Fibroblast of lung (primary cell): ENCODE results near the gene GIGYF2. TPM values are rescaled to one million over a fixed set of nuclear protein-coding genes. Genes with fewer than 3 reads are reported as not detected.

Experiments used
- DNase-seq, 2 donors: peaks; one replicate each; pipeline versions ENCODE4 v3.0.0 to v3.0.0-alpha.2; 2010; ENCODE audit warnings: low read depth in 2 of 2
- H2AFZ ChIP-seq: 2 replicates; pipeline ENCODE4 v1.5.1; 2012; ENCODE audit warnings: low read length, control low read depth, inconsistent platforms
- H3K27ac ChIP-seq: 2 replicates; pipeline ENCODE4 v1.5.1; 2011; ENCODE audit warnings: low read length, control low read depth; ENCODE audit not compliant: insufficient read depth
- H3K27me3 ChIP-seq: 2 replicates; pipeline ENCODE4 v1.5.1; 2011; ENCODE audit warnings: mild to moderate bottlenecking, low read length; ENCODE audit not compliant: control insufficient read depth, insufficient read depth
- H3K36me3 ChIP-seq: 2 replicates; pipeline ENCODE4 v1.5.1; 2011; ENCODE audit warnings: low read length; ENCODE audit not compliant: control insufficient read depth, insufficient read depth
- H3K4me1 ChIP-seq: 2 replicates; pipeline ENCODE4 v1.5.1; 2011; ENCODE audit warnings: low read length; ENCODE audit not compliant: control insufficient read depth, insufficient read depth; ENCODE audit errors: extremely low read depth
- H3K4me2 ChIP-seq: 2 replicates; pipeline ENCODE4 v1.5.1; 2011; ENCODE audit warnings: low read length, control low read depth; ENCODE audit not compliant: insufficient read depth; ENCODE audit errors: extremely low read depth
- H3K4me3 ChIP-seq, 4 experiments: fragments of 200-600 bp in 1 of 4; sonication (generic) in 1 of 4; replicated peaks in 1 of 4; 2 replicates each; pipeline ENCODE4 v1.5.1; 2011 to 2016; ENCODE audit warnings: low read length in 4 of 4, low read depth in 3 of 4, mild to moderate bottlenecking in 3 of 4, control low read depth in 2 of 4, inconsistent platforms in 1 of 4, mixed read lengths in 1 of 4; ENCODE audit not compliant: insufficient read depth in 1 of 4; ENCODE audit errors: control extremely low read depth in 1 of 4
- H3K79me2 ChIP-seq: 2 replicates; pipeline ENCODE4 v1.5.1; 2012; ENCODE audit warnings: mild to moderate bottlenecking, low read length, inconsistent platforms; ENCODE audit not compliant: control insufficient read depth, insufficient read depth
- H3K9ac ChIP-seq: 2 replicates; pipeline ENCODE4 v1.5.1; 2011; ENCODE audit warnings: mild to moderate bottlenecking, low read length, control low read depth; ENCODE audit not compliant: insufficient read depth
- H3K9me3 ChIP-seq: 2 replicates; pipeline ENCODE4 v1.5.1; 2012; ENCODE audit warnings: low read depth, low read length; ENCODE audit not compliant: control insufficient read depth, insufficient read depth
- H4K20me1 ChIP-seq: 2 replicates; pipeline ENCODE4 v1.5.1; 2011; ENCODE audit warnings: low read length; ENCODE audit not compliant: control insufficient read depth, insufficient read depth; ENCODE audit errors: extremely low read depth
- CTCF ChIP-seq, 2 donors: IDR thresholded peaks in 1 of 2; conservative IDR thresholded peaks in 1 of 2; 1 replicate in 1 of 2; 2 replicates in 1 of 2; pipeline ENCODE4 v1.5.1; 2011 to 2012; ENCODE audit warnings: low read length in 2 of 2, control low read depth in 1 of 2, inconsistent platforms in 1 of 2, low read depth in 1 of 2, mild to moderate bottlenecking in 1 of 2
- EZH2 ChIP-seq: IDR thresholded peaks from 2 replicates; pipeline ENCODE4 v1.5.1; 2012; ENCODE audit warnings: low read length, control low read depth, mild to moderate bottlenecking; ENCODE audit errors: missing control alignments
- polyA plus RNA-seq, 2 donors: library from polyadenylated mRNA; depleted of rRNA in 1 of 2; stranded (reverse) in 1 of 2; unstranded in 1 of 2; fragments of >200 nt; gene quantifications; 2 replicates each; pipeline ENCODE4 v1.2.1, GENCODE V29; 2011 to 2012; ENCODE audit warnings: missing spikeins in 1 of 2
- total RNA-seq: library from RNA; depleted of rRNA; stranded (reverse); fragments of >200 nt; gene quantifications from 2 replicates; pipeline ENCODE4 v1.2.1, GENCODE V29; 2014

GIGYF2 gene
- total and polyA plus RNA-seq, 2 donors (not counting 1 experiment from before 2014, with no cell fraction given) = 31.1 to 64.7 TPM

- Histone ChIP-seq H3K27ac (no peak overlapping the region), H2AFZ (no peak overlapping the region), H3K36me3 (peaks cover 2% of the 10 kb centered on the region), H3K4me3 (peak overlapping the region; percentile 74 to 91 (median 86)), H3K9me3 (no peaks in the 10 kb centered on the region), H3K4me1 (peaks cover 12% of the 10 kb centered on the region), H3K27me3 (no peaks in the 10 kb centered on the region), H3K9ac (no peak overlapping the region), H3K79me2 (peaks cover 61% of the 10 kb centered on the region), H3K4me2 (peak overlapping the region; percentile 96), H4K20me1 (peaks cover 4% of the 10 kb centered on the region)
- TF ChIP-seq EZH2 (no peak), CTCF (conservative IDR thresholded peaks at IDR 0.05 in 1 of 2, IDR thresholded peaks at IDR 0.05 in 1 of 2; ENCODE audit: low read depth in 1 of 2, low read length in 2 of 2) (no peak)
- no peak for DNase-seq
Measured at GRCh38 chr2:232698556-232699091, 1.5 kb downstream of the GIGYF2 start.

- no peaks in the 10 kb centered on the region for H3K27me3 ChIP-seq
- H3K27ac ChIP-seq = no peak overlapping the region
- H3K79me2 ChIP-seq = peaks cover 65% of the 10 kb centered on the region
- peak overlapping the region; percentile 96 for H3K4me2 ChIP-seq
- H3K4me1 ChIP-seq = peaks cover 12% of the 10 kb centered on the region
- no peak overlapping the region for H3K9ac ChIP-seq
- H2AFZ ChIP-seq = no peak overlapping the region
- H3K9me3 ChIP-seq = no peaks in the 10 kb centered on the region
- no peak for DNase-seq
- H3K36me3 ChIP-seq = peaks cover 2% of the 10 kb centered on the region
- H3K4me3 ChIP-seq = peak overlapping the region in 3 of 4 experiments; percentile 74 to 86 (median 86)
- peaks cover 4% of the 10 kb centered on the region for H4K20me1 ChIP-seq
- TF ChIP-seq EZH2 (no peak), CTCF (conservative IDR thresholded peaks at IDR 0.05 in 1 of 2, IDR thresholded peaks at IDR 0.05 in 1 of 2; ENCODE audit: low read depth in 1 of 2, low read length in 2 of 2) (no peak)
Measured at GRCh38 chr2:232699110-232699509, 2.0 kb downstream of the GIGYF2 start.

- Histone ChIP-seq H3K27ac (no peak overlapping the region), H3K9me3 (no peaks in the 10 kb centered on the region), H3K4me3 (peak overlapping the region in 1 of 4 experiments; percentile 10), H3K9ac (no peak overlapping the region), H4K20me1 (peaks cover 4% of the 10 kb centered on the region), H2AFZ (no peak overlapping the region), H3K27me3 (no peaks in the 10 kb centered on the region), H3K79me2 (peaks cover 68% of the 10 kb centered on the region), H3K36me3 (peaks cover 2% of the 10 kb centered on the region), H3K4me2 (no peak overlapping the region), H3K4me1 (peaks cover 12% of the 10 kb centered on the region)
- DNase-seq = no peak
- TF ChIP-seq CTCF (conservative IDR thresholded peaks at IDR 0.05 in 1 of 2, IDR thresholded peaks at IDR 0.05 in 1 of 2; ENCODE audit: low read depth in 1 of 2, low read length in 2 of 2) (no peak), EZH2 (no peak)
Measured at GRCh38 chr2:232700154-232700553, 3.0 kb downstream of the GIGYF2 start.
